HG03175 (cell line): ENCODE measurements around the gene SLC35E1.
"Not testable (repeated sequence)": the region's sequence is repeated elsewhere in the genome, so short reads cannot be mapped to it uniquely, and the experiment has no call there.

Source experiments
- ATAC-seq: cut with Tn5 transposase; IDR thresholded peaks from one replicate; pipeline ENCODE4 v1.9.1; 2021; ENCODE audit warnings: mild to moderate bottlenecking, moderate library complexity; ENCODE audit not compliant: unreplicated experiment

Gene SLC35E1

DNA sequence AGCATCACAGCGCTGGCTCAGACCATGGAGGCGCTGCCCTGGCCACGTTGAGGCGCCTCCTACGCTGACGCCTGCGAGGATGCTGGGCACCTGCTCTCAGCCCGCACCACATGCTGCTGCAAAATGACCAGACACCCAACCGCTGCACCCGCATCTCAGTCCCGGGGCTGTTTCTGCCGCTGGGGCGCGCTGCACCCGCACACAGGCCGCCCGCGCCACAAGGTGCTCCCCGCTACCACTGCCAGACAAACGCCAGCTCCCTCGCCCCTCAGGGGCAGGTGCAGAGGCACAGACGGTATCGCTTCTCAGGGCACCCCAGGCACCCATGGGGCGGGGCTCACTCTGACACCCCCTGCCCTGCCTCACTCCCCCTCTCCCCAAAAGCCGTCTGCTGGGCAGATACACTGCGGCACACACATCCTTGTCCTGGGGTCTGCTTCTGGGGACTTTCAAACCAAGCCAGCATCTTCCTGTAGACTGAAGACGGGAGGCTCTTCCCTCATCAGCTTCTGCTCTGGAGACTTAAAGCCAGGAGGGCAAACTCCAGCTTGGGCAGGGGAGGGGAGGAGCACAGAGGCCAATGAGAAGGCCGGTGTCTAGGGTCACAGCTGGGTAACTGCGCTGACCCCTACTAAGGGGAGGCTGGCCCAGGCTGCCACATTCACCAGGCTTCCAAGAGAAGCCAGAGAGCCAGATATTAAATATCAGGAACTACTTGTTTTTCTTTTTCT, 46.3 kb downstream of the SLC35E1 start:
- no peak for ATAC-seq

DNA sequence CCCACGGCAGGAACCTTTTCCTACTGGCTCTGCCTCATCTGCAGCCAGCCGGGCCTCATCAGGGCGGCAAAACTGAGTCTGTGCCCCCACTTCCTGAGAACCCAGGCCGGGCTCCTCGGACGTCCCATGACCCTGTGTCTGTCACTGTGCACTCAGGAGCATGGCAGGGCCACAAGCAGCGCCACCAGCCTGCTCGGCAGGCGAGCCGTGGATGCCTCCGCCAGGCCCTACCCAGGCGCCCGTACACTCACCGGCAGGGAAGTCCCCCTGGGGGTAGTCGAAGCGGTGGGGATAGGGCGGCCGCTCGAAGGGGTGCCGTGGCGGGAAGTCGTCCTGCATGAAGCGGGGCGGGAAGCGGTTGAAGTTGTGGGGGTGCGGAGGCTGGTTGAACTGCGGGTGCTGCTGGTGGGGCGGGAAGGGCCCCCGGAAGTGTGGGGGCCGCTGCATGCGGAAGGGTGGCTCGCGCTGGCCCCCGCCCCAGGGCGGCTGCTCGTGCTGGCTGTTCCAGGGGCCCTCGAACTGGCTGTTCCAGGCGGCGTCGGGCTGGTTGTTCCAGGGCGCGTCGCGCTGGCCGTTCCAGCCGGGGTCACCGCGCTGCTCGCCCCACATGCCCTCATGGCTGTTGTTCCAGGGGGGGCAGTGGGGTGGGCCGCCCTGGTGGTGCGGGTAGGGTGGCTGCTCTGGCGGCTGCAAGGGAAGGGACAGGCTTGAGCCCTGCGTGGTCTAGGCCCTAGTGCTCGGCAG, 47.1 kb downstream of the SLC35E1 start:
- no peak for ATAC-seq

DNA sequence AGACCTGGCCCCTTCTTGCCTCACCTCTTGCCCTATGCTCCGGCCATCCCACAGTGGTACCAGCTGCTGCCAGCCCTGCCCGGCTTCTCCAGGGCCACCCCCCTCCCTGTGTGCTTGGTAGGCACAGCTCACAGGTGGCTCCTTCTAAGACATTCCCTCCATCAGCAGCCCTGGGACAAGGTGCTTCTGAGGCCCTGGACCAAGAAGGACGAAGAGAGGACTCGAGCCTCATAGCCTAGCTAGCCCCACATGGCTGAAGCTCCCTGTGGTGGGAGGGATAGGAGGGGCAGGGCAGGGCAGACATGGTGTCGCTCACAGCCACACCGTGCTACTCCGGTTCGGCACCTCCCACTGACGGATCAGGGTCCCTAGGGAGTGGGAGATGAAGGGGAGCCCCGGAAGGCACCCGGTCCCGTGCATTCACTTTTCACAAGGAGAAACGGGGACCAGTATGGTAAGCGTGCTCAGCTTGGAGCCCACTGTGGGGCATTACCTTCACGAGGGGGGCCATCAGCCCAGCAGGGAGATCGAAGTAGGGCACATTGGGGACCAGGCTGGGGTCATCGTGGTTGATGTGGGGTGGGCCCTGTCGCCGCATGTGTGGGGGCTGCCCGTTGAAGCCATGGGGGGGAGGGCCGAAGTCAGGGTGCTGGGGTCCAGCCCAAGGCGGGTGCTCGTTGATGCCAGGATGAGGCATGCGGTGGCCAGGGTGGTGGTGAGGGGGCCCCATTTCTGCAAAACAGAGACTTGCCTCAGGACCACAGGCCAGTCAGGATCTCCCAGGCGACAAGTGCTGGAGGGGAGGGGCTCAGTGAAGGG, 49.4 kb downstream of the SLC35E1 start:
- ATAC-seq: no peak

DNA sequence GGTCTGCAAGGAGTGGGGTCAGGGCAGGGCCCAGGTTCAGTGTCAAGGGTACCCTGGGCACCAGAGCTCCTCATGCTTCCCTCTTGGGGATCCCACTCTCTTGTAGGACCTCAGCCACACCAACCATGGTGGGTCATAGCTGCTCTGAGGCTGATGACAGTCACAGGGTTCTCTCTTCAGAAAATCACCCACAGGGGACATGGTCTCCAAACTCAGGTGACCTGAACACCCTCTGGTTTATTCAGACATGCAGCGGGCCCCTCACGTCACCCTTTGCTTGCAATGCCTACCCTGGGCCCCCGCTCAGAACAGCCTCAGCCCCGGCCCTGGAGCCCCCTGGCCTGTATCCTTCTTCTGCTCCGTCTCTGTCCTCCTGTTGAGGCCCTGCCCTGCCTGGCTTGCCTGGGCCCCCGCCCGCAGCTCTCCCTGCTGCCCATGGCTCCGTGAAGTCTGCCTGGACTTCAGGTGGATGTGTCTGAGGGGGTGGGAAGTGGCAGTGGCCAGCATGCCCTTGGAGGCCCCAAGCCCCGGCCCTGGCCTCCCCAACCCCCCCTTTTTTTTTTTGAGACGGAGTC, 50.4 kb downstream of the SLC35E1 start:
- ATAC-seq: no peak

DNA sequence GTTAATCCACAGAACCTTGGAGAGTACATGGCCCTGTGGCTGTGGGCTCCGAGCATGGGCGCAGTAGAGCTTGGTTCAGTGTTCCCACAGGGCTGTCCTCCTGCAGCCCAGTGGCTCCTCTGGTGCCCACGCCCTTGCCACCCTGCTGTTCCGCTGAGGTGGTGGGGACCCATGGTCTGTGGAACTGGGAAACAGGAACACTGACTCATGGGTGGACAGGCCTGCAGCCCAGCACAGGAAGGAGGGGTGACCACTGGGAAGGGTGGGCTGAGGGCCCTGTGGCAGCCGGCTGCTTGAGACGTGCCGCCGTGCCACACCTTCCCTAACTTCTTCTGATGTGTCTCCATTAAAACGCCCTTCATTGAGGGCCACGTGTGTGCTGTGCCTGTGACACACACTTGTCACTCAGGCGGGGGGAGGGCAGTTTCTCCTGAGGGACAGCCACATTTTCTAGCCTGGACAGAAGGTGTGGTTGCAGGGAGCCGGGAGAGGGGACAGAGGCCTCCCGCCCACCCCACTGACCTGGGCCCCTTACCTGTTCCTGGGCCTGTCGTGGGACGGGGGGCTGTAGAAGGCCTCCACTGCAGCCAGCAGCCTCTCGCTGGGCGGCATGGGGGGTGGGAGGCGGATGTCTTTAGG, 51.1 kb downstream of the SLC35E1 start:
- no peak for ATAC-seq

DNA sequence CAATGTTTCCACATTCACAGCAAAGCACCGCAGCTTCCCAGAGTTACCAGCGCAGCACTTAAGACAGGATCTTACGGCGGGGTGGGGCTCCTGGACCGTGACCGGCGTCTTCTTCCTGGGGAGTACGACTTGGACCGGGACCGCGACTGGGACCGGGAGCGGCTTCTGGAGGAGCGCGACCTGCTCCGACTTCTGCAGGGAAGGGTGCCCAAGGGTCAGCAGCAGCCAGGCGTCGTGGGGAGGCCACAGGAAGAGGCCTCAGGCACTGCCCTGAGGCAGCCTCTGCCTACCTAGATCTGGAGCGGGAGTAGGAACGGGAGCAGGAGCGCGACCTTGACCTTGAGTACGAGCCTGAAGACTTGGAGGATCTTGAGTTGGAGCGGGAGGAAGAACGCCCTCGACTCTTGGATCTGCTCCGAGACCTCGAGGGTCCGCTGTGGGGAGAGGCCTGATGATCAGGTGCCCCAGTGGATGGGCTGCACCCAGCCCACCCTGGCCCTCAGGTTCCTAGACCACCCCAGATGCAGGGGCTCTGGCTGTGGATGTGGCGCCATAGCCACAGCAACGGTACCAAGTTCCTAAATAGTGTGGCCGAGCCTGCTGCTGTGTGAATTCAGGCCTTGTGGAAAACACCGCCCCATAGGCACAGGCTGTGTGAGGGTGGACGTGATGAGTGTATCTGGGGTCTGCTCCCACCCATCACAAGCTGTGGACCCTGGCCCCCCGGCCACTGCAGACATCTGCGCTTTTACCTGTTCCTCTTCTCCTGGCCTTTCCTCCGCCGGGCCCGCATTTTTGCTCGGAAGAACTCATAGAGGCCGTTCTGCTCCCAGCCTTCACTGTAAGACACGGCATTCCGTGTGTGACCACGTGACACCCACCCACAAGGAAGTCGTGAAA, 51.9 kb downstream of the SLC35E1 start:
- ATAC-seq: no peak

DNA sequence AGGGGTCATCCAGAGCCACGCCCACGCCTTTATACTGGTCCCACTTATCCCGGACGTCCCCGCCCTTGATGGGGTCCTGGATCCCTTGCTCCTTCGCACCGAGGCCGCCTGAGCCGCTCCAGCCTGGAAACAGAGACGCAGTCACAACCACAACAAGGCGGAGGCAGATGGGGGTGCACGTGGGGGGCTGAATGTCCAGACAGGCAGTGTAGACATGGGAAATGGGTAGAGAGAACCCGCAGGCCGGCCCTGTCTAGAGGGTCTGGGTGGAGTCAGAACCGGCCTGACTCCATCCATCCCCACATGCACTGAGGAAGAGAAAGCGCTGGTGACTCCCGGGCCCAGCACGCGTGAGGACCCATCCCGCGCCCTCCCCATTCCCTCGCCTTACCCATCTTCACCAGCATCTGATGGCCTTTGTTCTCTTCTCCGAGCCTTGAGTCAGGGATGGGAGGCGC, 53.0 kb downstream of the SLC35E1 start:
- no peak for ATAC-seq

DNA sequence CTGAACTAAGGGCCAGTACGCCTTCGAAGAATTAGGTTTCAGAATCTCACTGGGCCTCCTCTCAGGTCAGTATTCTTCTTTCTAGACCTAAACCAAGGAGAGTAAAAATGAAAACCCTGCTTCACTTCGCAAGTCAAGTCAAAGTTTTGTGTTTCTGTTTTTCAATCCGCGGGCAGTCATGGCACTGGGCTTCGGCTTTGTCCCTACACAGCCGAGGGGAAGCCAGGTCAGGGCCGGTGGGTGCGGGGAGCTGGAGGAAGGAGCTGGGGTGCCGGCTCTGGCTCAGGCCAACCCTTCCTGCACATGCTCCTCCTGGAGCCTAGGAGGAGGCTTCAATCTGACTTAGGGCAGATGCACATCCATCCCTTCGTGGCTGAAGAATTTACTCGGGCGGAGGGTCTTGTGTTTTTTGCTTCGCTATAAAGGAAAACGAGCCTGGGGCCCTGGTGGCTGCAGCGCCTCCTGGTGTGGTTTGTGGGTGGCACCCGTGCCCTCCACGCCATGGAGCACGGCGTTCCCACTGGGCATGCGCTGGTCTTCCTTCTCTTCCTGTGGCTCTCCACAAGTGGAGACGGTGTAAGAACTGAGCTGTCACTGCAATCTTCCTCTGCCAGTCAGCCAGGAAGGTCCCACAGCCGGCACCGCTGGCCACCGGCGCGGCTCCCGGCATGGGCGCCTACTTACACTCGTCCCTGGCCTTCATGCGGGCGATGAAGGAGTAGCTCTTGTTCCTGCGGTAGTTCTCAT, 53.6 kb downstream of the SLC35E1 start:
- no peak for ATAC-seq

DNA sequence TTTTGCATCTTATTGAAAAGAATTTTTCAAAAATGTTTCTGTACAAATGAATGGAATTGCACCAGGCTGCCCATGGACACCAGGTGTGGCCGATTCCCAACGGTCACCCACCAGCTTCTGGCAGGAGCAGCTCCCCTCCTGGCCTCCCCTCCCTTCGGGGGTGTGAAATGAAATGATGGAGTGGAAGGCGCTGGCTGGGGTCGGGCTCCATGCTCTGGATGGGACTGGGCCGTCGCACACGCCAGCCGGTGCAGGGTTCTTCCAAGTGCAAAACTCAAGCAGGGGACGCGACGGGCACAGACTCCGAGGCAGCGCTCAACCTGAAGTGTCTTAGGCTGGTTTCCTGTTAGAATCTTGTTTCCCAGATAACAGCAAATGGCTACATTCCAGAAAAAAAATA, 54.2 kb downstream of the SLC35E1 start:
- ATAC-seq: no peak

DNA sequence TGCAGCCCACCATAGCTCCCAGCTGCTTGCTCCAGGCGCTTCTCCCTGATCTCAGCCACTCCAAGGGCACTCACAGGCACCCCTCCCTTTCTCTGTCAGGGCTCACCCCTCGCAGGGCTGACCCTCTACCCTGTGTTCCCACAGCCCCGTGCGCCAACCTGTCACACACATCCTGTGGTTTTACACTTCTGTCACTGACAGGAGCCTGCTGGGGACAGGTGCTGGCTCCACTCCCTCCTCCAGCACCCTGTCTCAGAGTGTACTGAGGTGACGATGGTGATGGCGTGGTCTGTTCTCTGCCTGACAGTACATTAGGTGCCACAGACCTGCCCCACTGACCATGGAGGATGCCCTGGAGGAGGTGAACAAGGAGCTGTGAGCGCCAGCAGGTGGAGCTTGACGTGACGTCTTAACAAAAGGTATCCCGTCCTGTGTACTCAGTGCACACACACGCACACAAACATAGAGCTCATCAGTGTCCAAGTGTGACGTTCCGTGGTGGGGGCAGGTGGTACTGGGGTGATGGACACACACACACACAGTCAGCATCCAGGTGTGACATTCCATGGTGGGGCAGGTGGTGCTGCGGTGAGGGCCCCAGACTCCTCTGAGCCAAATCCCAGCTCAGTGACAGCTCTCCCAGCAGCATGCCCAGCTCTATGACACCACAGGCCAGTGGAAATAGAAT, 55.1 kb downstream of the SLC35E1 start:
- ATAC-seq: no peak

DNA sequence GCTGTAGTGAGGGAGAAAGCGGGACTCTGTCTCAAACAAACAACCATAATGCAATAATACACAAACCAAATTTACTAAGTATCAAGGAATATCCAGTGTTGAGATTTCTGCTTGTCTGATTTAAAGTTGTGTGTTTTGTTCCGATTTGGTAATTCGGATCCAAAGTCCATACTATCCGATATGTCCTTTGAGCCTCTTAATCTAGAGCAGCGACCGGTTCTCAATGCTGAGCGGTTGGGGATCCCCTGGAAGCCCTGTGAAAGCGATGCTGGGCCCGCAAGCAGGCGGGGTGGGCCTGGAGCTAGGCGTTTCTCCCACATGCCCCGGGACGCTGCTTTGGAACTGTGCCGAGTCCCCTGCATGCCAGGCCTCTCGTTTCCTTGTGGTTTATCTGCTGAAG, 55.8 kb downstream of the SLC35E1 start:
- no peak for ATAC-seq

DNA sequence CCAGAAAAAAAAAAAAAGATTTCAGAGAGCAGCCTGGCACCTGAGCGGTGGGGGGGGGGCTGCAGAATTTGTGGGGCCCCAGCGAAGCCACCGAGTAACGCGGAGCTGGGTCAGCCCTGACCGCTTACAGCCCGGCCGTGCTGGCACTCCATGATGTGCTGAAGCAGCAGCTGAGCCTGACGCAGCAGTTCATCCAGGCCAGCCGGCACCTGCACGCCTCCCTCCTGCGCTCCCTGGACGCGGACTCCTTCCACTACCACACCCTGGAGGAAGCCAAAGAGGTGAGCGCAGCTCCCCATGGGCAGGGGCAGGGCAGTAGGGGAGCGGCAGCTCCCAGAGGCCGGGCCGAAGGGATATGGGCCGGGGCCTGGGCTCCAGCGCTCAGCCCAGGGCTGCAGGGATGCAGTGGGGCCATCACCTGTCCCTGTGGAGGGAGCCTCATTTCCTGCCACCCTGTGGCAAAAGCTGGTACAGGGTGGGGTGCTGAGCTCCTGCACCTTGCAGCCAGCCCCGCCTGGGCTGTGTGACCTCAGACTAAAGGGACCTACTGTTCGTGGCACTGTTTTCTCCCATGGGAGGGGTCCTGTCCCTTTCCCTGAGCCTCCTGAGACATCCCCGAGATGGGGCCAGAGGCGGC, 57.7 kb downstream of the SLC35E1 start:
- no peak for ATAC-seq

DNA sequence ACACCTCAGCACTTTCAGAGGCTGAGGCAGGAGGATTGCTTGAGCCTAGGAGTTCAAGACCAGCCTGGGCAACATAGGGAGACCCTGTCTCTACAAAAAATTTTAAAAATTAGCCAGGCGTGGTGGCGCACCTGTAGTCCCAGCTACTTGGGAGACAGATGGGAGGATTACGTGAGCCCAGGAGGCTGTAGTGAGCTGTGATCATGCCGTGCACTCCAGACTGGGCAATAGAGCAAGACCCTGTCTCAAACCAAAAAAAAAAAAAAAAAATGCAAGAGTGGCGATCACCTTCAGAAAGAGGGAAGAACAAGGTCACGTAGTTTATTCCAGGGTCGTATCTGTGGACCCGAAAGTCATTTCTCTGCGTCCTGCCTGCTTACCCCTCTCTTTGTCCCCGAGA, 59.6 kb downstream of the SLC35E1 start:
- not testable (repeated sequence) for ATAC-seq

DNA sequence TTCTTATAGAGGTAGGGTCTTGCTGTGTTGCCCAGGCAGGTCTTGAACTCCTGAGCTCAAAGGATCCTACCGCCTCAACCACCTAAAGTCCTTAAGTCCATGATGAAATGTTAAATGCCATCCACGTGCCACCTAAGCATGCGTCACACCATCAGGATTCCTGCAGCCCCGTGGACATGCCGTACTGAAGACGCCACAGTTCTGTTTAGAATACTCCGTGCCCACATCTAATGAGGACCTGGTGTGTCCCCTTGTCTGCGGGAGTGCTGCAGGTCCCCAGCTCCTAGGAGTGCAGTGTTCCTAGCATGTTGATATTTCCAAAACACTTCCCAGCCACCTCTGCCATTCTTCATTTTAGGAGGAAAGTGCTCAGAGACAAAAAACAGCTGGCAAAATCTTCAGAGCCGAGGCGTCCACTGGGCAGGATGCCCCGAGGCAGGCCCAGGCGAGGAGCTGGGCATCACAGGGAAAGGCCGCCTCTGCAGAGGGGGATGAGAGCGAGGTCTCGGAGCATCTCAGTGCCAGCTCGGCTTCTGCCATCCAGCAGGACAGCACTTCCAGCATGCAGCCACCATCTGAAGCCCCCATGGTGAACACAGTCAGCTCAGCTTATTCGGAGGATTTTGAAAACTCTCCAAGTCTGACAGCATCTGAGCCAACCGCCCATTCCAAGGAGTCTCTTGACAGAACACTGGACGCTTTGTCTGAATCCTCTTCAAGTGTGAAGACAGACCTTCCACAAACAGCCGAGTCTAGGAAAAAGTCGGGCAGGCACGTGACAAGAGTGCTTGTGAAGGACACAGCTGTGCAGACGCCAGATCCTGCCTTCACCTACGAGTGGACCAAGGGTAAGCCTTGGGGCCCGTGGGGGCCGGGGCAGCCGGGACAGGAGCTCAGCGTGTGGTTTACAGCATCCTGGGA, 62.8 kb downstream of the SLC35E1 start:
- ATAC-seq: no peak

DNA sequence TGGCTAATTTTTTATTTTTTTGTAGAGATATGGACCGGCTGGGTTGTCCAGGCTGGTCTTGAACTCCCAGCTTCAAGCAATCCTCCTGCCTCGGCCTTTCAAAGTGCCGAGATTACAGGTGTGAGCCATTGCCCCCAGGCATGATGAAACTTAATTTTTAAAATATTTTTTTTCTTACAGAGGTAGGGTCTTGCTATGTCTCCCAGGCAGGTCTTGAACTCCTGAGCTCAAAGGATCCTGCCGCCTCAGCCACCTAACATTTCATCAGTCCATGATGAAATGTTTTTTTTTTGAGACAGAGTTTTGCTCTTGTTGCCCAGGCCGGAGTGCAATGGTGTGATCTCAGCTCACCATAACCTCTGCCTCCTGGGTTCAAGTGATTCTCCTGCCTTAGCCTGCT, 63.7 kb downstream of the SLC35E1 start:
- ATAC-seq: no peak

DNA sequence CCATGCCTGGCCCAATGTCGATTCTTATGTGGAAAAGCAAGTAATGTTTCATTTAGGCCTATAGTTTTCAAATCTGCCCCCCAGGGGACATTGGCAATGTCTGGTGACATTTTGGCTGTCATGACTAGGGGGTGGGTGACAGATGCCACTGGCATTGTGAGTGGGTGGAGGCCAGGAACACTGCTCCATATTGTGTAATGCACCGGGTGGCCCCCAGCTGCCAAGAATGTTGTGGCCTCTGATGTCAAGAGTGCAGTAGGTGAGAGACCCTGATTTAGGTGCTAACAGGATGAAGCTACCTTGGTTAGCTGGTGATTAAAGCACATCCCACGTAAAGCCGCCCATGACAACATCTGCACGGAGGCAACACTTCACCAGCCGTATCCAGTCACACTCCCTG, 65.3 kb downstream of the SLC35E1 start:
- ATAC-seq: no peak

DNA sequence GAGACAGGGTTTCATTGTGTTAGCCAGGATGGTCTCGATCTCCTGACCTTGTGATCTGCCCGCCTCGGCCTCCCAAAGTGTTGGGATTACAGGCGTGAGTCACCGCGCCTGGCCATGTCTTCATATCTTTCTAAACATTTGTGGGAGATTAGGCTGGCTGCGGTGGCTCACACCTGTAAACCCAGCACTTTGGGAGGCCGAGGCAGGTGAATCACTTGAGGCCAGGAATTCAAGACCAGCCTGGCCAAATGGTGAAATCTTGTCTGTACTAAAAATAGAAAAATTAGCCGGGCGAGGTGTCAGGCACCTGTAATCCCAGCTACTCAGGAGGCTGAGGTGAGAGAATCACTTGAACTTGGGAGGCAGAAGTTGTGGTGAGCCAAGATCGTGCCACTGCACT, 66.1 kb downstream of the SLC35E1 start:
- ATAC-seq: not testable (repeated sequence)
